Erythroblast (primary cell): ENCODE results near the gene KLK13.

Experiments
- DNase-seq, 2 experiments: peaks; one replicate each; lab custom pipeline; 2025; lab: John Stamatoyannopoulos, UW
- GATA1 ChIP-seq: IDR thresholded peaks from 2 replicates; pipeline ENCODE4 v1.6.1; 2011; ENCODE audit warnings: low read depth, mild to moderate bottlenecking, control low read depth, low read length, moderate library complexity
- POLR2A ChIP-seq: IDR thresholded peaks from 2 replicates; pipeline ENCODE4 v1.6.1; 2011; ENCODE audit warnings: mild to moderate bottlenecking, low read length

The KLK13 gene

GRCh38 chr19:51064534-51065220 lies at the start of gene KLK13:
TSS of gene KLK13 (minus strand) at chr19:51065092. CDS start at chr19:51065067, 25 bp downstream.
- TF ChIP-seq POLR2A (no peak), GATA1 (no peak)
- no peak for DNase-seq

DNA sequence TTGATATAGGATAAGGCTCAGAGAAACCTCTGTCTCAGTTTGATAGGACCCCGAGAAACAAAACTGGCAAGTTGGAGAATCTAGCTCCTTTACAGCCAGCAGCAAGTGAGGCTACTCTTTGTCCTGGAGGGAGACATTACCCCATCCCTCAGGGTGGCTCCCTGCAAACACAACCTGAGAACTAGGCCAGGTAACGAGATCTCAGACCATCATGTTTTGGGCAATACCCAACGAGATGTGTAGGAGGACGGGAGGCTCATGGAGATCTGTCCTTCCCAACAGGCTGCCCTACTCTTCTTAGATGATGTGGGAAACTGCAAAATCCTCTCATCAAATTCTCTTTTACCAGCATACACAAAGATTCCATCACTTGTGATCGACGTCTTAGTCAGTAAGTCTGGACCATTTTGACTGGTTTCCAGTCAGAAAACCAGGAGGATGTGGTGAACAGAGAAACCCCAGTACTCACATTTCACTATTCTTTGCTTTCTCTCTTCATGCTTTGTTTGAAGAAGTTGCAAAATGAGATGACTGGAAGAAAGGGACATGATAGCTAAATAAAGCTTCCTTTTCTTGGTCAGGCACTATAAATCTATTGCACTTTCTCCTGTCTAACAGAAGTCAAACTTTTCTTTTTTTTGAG lies 49.3 kb upstream of the KLK13 start:
- no peak for TF ChIP-seq POLR2A
- TF ChIP-seq GATA1: no peak
- DNase-seq: no peak

DNA sequence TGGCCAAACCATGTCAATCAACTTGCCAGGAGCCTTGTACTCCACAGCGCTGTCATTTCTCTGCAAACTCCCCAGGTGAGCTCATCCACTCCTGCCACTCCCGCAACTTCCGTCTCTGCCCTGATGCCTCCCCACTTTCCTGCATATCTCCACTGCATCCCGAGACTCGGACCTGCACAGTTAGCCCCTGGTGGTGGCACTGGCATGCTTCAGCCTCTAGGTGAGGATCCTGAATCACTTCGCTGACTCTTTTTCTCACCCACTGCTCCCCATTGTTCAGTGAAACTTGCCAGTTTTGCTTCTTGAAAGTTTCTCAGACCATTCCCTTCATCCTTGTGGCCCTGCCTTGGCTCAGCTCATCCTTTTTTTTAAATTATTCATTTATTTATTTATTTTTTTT lies 46.7 kb upstream of the KLK13 start:
- no peak for DNase-seq
- TF ChIP-seq GATA1 (no peak), POLR2A (no peak)

GRCh38 chr19:51110666-51110971 lies 45.7 kb upstream of the KLK13 start:
- DNase-seq: no peak
- TF ChIP-seq GATA1 (no peak), POLR2A (no peak)

- TF ChIP-seq GATA1: no peak
- no peak for TF ChIP-seq POLR2A
- DNase-seq: no peak
Measured at GRCh38 chr19:51108805-51109146, 43.9 kb upstream of the KLK13 start.

GRCh38 chr19:51108066-51108804 lies 43.3 kb upstream of the KLK13 start, which contains the start of gene CTU1:
TSS of gene CTU1 (minus strand) at chr19:51108409. CDS start at chr19:51104569, 3,840 bp downstream.
- TF ChIP-seq GATA1 (no peak), POLR2A (peak; percentile 85)
- DNase-seq: peak; percentile 99

DNA sequence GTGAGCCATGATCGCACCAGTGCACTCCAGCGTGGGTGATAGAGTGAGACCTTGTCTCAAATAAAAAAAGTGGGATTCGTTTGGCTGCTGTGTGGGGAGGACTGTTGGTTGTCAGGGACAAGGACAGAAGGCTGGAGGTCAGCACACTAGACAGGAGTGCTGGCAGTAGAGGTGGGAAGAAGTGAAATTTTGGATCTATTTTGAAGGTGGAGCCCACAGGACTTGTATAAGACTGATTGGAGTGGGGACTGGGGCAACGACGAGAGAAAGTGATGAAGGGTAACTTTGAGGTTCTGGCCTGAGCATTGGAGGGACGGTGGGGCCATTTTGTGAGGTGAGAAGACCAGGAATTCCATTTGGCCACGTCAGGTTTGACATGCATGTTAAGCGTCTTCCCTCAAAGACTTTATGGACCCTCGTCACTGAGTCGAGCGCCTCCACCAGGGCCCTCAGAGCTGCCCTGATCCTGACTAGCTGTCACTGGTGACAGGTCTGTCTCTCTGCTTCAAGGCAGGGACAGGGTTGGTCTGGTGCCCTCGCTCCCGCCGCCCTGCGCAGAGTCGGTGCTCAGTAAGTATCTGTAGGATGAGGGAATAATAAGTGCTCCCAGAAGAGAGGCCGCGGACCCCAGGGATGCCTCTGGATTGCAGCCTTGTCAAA lies 42.6 kb upstream of the KLK13 start:
- TF ChIP-seq GATA1 (no peak), POLR2A (no peak)

DNA sequence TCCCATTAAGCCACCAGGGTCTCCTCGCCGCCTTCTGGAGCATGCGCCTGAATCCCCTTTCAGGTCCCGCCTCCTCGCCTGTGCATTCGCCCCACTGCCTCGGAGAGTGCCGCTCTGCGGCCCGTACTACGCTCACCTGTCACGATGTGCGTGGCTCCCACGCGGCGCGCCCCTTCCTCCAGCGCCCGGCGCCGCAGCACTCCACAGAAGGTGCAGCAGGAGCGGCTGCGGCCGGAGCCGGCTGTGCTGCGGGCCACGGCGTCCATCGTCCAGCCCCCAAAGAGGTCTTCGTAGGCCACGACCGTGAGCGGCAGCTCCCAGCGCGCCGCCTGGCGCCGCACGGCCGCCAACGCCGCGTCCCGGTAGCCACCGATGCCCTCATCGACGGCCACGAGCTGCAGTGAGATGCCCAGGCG lies 39.0 kb upstream of the KLK13 start:
- DNase-seq: no peak
- TF ChIP-seq GATA1: no peak
- no peak for TF ChIP-seq POLR2A

More for the DNA sequence above, 42.6 kb upstream of the KLK13 start:
- peak in 1 of 2 experiments; percentile 47 for DNase-seq

- DNase-seq: no peak
- TF ChIP-seq POLR2A (no peak), GATA1 (no peak)
Measured at GRCh38 chr19:51102991-51103390, 38.1 kb upstream of the KLK13 start.

DNA sequence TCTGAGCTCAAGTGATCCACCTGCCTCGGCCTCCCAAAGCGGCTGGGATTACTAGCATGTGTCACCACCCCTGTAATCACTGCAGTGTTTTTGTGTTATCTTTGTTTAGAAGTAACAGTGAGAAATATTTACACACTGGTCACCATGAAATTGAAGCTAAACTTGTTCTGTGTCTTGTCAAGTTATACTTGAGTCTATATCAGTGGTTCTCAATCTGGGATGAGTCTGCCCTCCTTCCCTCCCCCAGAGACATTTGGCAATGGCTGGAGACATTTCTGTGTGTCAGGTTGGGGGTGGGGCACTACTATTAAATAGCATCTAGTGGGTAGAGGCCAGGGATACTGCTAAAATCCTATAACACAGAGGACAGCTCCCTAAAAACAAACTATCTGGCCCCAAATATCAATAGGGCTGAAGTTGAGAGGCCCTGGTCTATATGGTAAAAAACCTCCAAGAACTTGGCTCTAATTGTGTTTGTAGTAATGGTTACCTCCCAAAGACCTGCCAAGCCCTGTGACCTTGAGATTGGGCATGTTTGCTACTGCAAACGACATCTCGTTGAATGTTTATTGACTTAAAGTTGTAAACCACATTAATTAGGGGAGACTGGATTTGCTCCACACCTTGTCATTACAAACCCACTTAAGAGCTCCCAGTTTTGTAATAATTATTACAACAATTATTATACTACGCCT lies 36.4 kb upstream of the KLK13 start:
- TF ChIP-seq POLR2A (no peak), GATA1 (no peak)
- no peak for DNase-seq

- DNase-seq: no peak
- no peak for TF ChIP-seq GATA1
- TF ChIP-seq POLR2A: no peak
Measured at GRCh38 chr19:51100601-51101000, 35.7 kb upstream of the KLK13 start.

GRCh38 chr19:51099047-51099382 lies 34.1 kb upstream of the KLK13 start:
- no peak for TF ChIP-seq GATA1
- no peak for TF ChIP-seq POLR2A
- no peak for DNase-seq

- TF ChIP-seq POLR2A (no peak), GATA1 (no peak)
- no peak for DNase-seq
Measured at GRCh38 chr19:51098365-51099046, 33.6 kb upstream of the KLK13 start.
